Neural cell (in vitro differentiated cells): ENCODE measurements around the gene KIF5B.
"Not testable (repeated sequence)": the region's sequence is repeated elsewhere in the genome, so short reads cannot be mapped to it uniquely, and the experiment has no call there.

ENCODE experiments used
- CTCF ChIP-seq: fragments of 450-650 bp; IDR thresholded peaks from 2 replicates; pipeline ENCODE4 v1.5.1; 2014; ENCODE audit warnings: antibody characterized with exemption, mild to moderate bottlenecking, moderate library complexity; ENCODE audit not compliant: poor library complexity, severe bottlenecking
- EP300 ChIP-seq: fragments of 450-650 bp; conservative IDR thresholded peaks from 2 replicates; pipeline ENCODE4 v1.6.1; 2014; ENCODE audit warnings: antibody characterized with exemption, mild to moderate bottlenecking, moderate library complexity; ENCODE audit not compliant: poor library complexity, severe bottlenecking
- EZH2 ChIP-seq: fragments of 200-600, 300-800 bp; shearing (Covaris generic), sonication (generic); IDR thresholded peaks from 2 replicates; pipeline ENCODE4 v1.6.1; 2014; ENCODE audit warnings: antibody characterized with exemption, low read length, borderline replicate concordance, mild to moderate bottlenecking; ENCODE audit not compliant: insufficient read depth, poor library complexity, severe bottlenecking
- POLR2AphosphoS5 ChIP-seq: IDR thresholded peaks from 2 replicates; pipeline ENCODE4 v1.6.1; 2012

GRCh38 chr10:31979071-31979470 is 77.2 kb downstream of the KIF5B start:
- not testable (repeated sequence) for TF ChIP-seq EZH2, EP300, POLR2AphosphoS5, CTCF
